Esophagus (tissue), 2 donors: ENCODE data around the gene KRT79. TPM values are rescaled to one million over a fixed set of nuclear protein-coding genes. Genes with fewer than 3 reads are reported as not detected.
"Not testable (repeated sequence)": the region's sequence is repeated elsewhere in the genome, so short reads cannot be mapped to it uniquely, and the experiment has no call there.

Experiments used
- H3K27ac ChIP-seq, 2 donors: one replicate each; pipeline ENCODE4 v1.5.1; 2013; ENCODE audit warnings: low read depth in 2 of 2, mild to moderate bottlenecking in 2 of 2, inconsistent platforms in 1 of 2, low read length in 1 of 2, moderate library complexity in 1 of 2
- H3K27me3 ChIP-seq, 2 donors: one replicate each; pipeline ENCODE4 v1.6.1; 2013; ENCODE audit warnings: low read length in 2 of 2, control low read depth in 1 of 2, mild to moderate bottlenecking in 1 of 2; ENCODE audit not compliant: insufficient read depth in 2 of 2, control insufficient read depth in 1 of 2
- H3K36me3 ChIP-seq, 2 donors: one replicate each; pipeline ENCODE4 v1.6.1; 2013; ENCODE audit warnings: low read length in 1 of 2; ENCODE audit not compliant: control insufficient read depth in 2 of 2, insufficient read depth in 2 of 2
- H3K4me1 ChIP-seq, 2 donors: one replicate each; pipeline ENCODE4 v1.6.1; 2013; ENCODE audit warnings: low read length in 1 of 2; ENCODE audit not compliant: control insufficient read depth in 2 of 2, insufficient read depth in 2 of 2
- H3K4me3 ChIP-seq, 2 donors: one replicate each; pipeline ENCODE4 v1.5.1; 2013; ENCODE audit warnings: low read length in 2 of 2, mild to moderate bottlenecking in 2 of 2, low read depth in 1 of 2, moderate library complexity in 1 of 2
- H3K9me3 ChIP-seq, 2 donors: one replicate each; pipeline ENCODE4 v1.6.1; 2013; ENCODE audit warnings: mild to moderate bottlenecking in 2 of 2, low read depth in 1 of 2, low read length in 1 of 2, moderate library complexity in 1 of 2; ENCODE audit not compliant: control insufficient read depth in 2 of 2, insufficient read depth in 1 of 2
- WGBS, 2 donors: extraction: QIAGEN DNeasy Blood & Tissue Kit; methylation state at CpG; one replicate each; pipeline ENCODE4 v1.1.7; 2013; 5-methylcytosine and 5-hydroxymethylcytosine counted together
- polyA plus RNA-seq, 2 donors: library from polyadenylated mRNA; stranded (reverse); fragments of 200-250 nt; gene quantifications; one replicate each; pipeline ENCODE4 v1.2.3, GENCODE V29; 2013
- donor health status: healthy with polysubstance abuse.
- donor health status: Bipolar disorder and iron deficiency.

The KRT79 gene
- 1 to 10 TPM in 1 of 2 donors, under 1 TPM in 1; 0.75 to 1.8 TPM for polyA plus RNA-seq

- Histone ChIP-seq H3K27me3 (no peaks in the 10 kb centered on the region), H3K27ac (no peak within 1 kb of the TSS), H3K36me3 (no peaks in the 10 kb centered on the region), H3K4me3 (no peak within 1 kb of the TSS), H3K9me3 (no peaks in the 10 kb centered on the region), H3K4me1 (no peaks in the 10 kb centered on the region)
- 76 to 83% methylated on average over 22 of the region's 22 CpGs for WGBS, 2 donors
Observed at GRCh38 chr12:52833922-52834726, at the start of gene KRT79. Gene KRT79, minus strand, starts transcription at chr12:52834311. Its CDS starts 51 bp downstream, at chr12:52834260.

GRCh38 chr12:52880499-52880898, 46.4 kb upstream of the KRT79 start:
- not testable (repeated sequence) for H3K36me3 ChIP-seq, H3K27me3 ChIP-seq, H3K4me3 ChIP-seq, H3K27ac ChIP-seq, H3K9me3 ChIP-seq
- peaks cover 0 to 29% of the 10 kb centered on the region in 2 donors for H3K4me1 ChIP-seq
- 64 to 73% methylated on average over 8 of the region's 8 CpGs for WGBS, 2 donors

- no peaks in the 10 kb centered on the region for H3K9me3 ChIP-seq
- no peaks in the 10 kb centered on the region for H3K36me3 ChIP-seq
- WGBS, 2 donors, result 7 to 11% methylated on average over 38 of the region's 38 CpGs
- no peaks in the 10 kb centered on the region for H3K27me3 ChIP-seq
- H3K4me3 ChIP-seq, result peak overlapping the region; percentile 7 to 20
- H3K4me1 ChIP-seq, result peaks cover 2 to 35% of the 10 kb centered on the region in 2 donors
- peak overlapping the region; percentile 97 to 100 for H3K27ac ChIP-seq
Observed at GRCh38 chr12:52879394-52880351, 45.6 kb upstream of the KRT79 start.

- WGBS, 2 donors, result 46 to 62% methylated on average over 17 of the region's 17 CpGs
- H3K27ac ChIP-seq, result peak overlapping the region; percentile 97 to 100
- H3K4me1 ChIP-seq, result peaks cover 2 to 37% of the 10 kb centered on the region in 2 donors
- H3K4me3 ChIP-seq, result peak overlapping the region; percentile 7 to 20
- no peaks in the 10 kb centered on the region for H3K9me3 ChIP-seq
- no peaks in the 10 kb centered on the region for H3K27me3 ChIP-seq
- no peaks in the 10 kb centered on the region for H3K36me3 ChIP-seq
Observed at GRCh38 chr12:52878507-52879393, 44.6 kb upstream of the KRT79 start.

GRCh38 chr12:52877242-52877641, 43.1 kb upstream of the KRT79 start:
- Histone ChIP-seq H3K9me3 (no peaks in the 10 kb centered on the region), H3K4me3 (no peak overlapping the region), H3K27me3 (no peaks in the 10 kb centered on the region), H3K36me3 (no peaks in the 10 kb centered on the region), H3K27ac (peak overlapping the region; percentile 97 to 100), H3K4me1 (peaks cover 5 to 45% of the 10 kb centered on the region in 2 donors)
- 49 to 60% methylated on average over 3 of the region's 3 CpGs for WGBS, 2 donors

GRCh38 chr12:52876372-52876771, 42.3 kb upstream of the KRT79 start:
- Histone ChIP-seq H3K4me3 (peak overlapping the region in 1 of 2 donors; percentile 23), H3K4me1 (peaks cover 5 to 48% of the 10 kb centered on the region in 2 donors), H3K27me3 (no peaks in the 10 kb centered on the region), H3K36me3 (no peaks in the 10 kb centered on the region), H3K27ac (peak overlapping the region; percentile 97 to 100), H3K9me3 (no peaks in the 10 kb centered on the region)
- WGBS, 2 donors, result 43 to 46% methylated on average over 7 of the region's 7 CpGs

GRCh38 chr12:52874573-52875435, 40.7 kb upstream of the KRT79 start:
- no peaks in the 10 kb centered on the region for H3K36me3 ChIP-seq
- 57 to 63% methylated on average over 10 of the region's 10 CpGs for WGBS, 2 donors
- no peaks in the 10 kb centered on the region for H3K9me3 ChIP-seq
- H3K4me3 ChIP-seq, result peak overlapping the region; percentile 18 to 40
- H3K27me3 ChIP-seq, result no peaks in the 10 kb centered on the region
- H3K4me1 ChIP-seq, result peaks cover 5 to 54% of the 10 kb centered on the region in 2 donors
- peak overlapping the region; percentile 97 to 100 for H3K27ac ChIP-seq

- H3K4me1 ChIP-seq, result peaks cover 5 to 55% of the 10 kb centered on the region in 2 donors
Observed at GRCh38 chr12:52873832-52874572, 39.9 kb upstream of the KRT79 start.

More at GRCh38 chr12:52873832-52874572, 39.9 kb upstream of the KRT79 start:
- H3K27ac ChIP-seq, result peak overlapping the region; percentile 100
- 1 to 3% methylated on average over 38 to 55 of the region's 55 CpGs for WGBS, 2 donors
- H3K27me3 ChIP-seq, result no peaks in the 10 kb centered on the region
- H3K4me3 ChIP-seq, result peak overlapping the region; percentile 18 to 40
- no peaks in the 10 kb centered on the region for H3K36me3 ChIP-seq
- H3K9me3 ChIP-seq, result no peaks in the 10 kb centered on the region
